Gastroesophageal sphincter (tissue), 4 donors: ENCODE data around the gene DUOX2. TPM values are rescaled to one million over a fixed set of nuclear protein-coding genes. Genes with fewer than 3 reads are reported as not detected.
"Not testable (repeated sequence)": the region's sequence is repeated elsewhere in the genome, so short reads cannot be mapped to it uniquely, and the experiment has no call there.

Experiments
- ATAC-seq: fragments of 150-250 bp; one replicate; pipeline ENCODE4 v1.9.1; 2016; ENCODE audit warnings: mild to moderate bottlenecking, moderate library complexity
- H3K27ac ChIP-seq, 4 donors: fragments of 200-600 bp; sonication (generic) in 3 of 4; 1 replicate in 3 of 4; 2 replicates in 1 of 4; pipeline ENCODE4 v1.5.1; 2016 to 2019
- H3K27me3 ChIP-seq: fragments of 200-600 bp; sonication (generic); one replicate; pipeline ENCODE4 v1.5.1; 2019
- H3K36me3 ChIP-seq, 2 donors: fragments of 200-600 bp; sonication (generic); one replicate each; pipeline ENCODE4 v1.5.1; 2019; ENCODE audit warnings: control low read depth in 1 of 2
- H3K4me1 ChIP-seq, 3 donors: fragments of 200-600 bp; sonication (generic); 1 replicate in 2 of 3; 2 replicates in 1 of 3; pipeline ENCODE4 v1.5.1; 2016 to 2019; ENCODE audit warnings: control low read depth in 2 of 3
- H3K4me3 ChIP-seq, 2 donors: fragments of 200-600 bp; sonication (generic); one replicate each; pipeline ENCODE4 v1.5.1; 2019; ENCODE audit warnings: mild to moderate bottlenecking in 1 of 2, moderate library complexity in 1 of 2
- H3K9me3 ChIP-seq, 3 donors: fragments of 200-600 bp; sonication (generic); one replicate each; pipeline ENCODE4 v1.5.1; 2017 to 2019; ENCODE audit warnings: control low read depth in 2 of 3
- EP300 ChIP-seq: sonication (generic); formaldehyde crosslinking; IDR thresholded peaks from one replicate; pipeline ENCODE4 v1.6.1; 2017; ENCODE audit warnings: antibody characterized with exemption, mild to moderate bottlenecking
- POLR2A ChIP-seq, 2 donors: fragments of 450-650 bp; IDR thresholded peaks; one replicate each; pipeline ENCODE4 v1.6.1; 2017; ENCODE audit warnings: antibody characterized with exemption in 2 of 2, mild to moderate bottlenecking in 2 of 2, moderate library complexity in 1 of 2
- POLR2AphosphoS5 ChIP-seq: sonication (generic); formaldehyde crosslinking; IDR thresholded peaks from one replicate; pipeline ENCODE4 v1.6.1; 2017; ENCODE audit warnings: antibody characterized with exemption
- WGBS, 2 donors: methylation state at CpG; one replicate each; pipeline ENCODE4 v1.1.5; 2018; ENCODE audit warnings: low coverage in 1 of 2; 5-methylcytosine and 5-hydroxymethylcytosine counted together
- total RNA-seq, 4 donors: library from RNA; depleted of rRNA; stranded (reverse); fragments of >200 nt; gene quantifications; one replicate each; pipeline ENCODE4 v1.1.0, GENCODE V29; 2016
- TF ChIP-seq, protein P1 (sequence below), 4 experiments: fragments of 200-600 bp in 2 of 4; fragments of 450-650 bp in 2 of 4; sonication (generic) in 1 of 4; IDR thresholded peaks; one replicate each; pipeline ENCODE4 v1.5.1; 2017 to 2019; ENCODE audit warnings: antibody characterized with exemption in 4 of 4, mild to moderate bottlenecking in 2 of 4, moderate library complexity in 2 of 4

Gene DUOX2
- total RNA-seq, 4 donors from 2014 or later, result 0.13 to 1.5 (median 0.54) TPM

- peaks cover 82% of the 10 kb centered on the region for H3K27me3 ChIP-seq
- no peaks in the 10 kb centered on the region for H3K36me3 ChIP-seq
- no peak overlapping the region for H3K4me3 ChIP-seq
- TF ChIP-seq POLR2A (IDR thresholded peaks at IDR 0.05) (no peak), EP300 (no peak), POLR2AphosphoS5 (no peak)
- TF ChIP-seq, protein P1, sequence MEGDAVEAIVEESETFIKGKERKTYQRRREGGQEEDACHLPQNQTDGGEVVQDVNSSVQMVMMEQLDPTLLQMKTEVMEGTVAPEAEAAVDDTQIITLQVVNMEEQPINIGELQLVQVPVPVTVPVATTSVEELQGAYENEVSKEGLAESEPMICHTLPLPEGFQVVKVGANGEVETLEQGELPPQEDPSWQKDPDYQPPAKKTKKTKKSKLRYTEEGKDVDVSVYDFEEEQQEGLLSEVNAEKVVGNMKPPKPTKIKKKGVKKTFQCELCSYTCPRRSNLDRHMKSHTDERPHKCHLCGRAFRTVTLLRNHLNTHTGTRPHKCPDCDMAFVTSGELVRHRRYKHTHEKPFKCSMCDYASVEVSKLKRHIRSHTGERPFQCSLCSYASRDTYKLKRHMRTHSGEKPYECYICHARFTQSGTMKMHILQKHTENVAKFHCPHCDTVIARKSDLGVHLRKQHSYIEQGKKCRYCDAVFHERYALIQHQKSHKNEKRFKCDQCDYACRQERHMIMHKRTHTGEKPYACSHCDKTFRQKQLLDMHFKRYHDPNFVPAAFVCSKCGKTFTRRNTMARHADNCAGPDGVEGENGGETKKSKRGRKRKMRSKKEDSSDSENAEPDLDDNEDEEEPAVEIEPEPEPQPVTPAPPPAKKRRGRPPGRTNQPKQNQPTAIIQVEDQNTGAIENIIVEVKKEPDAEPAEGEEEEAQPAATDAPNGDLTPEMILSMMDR (IDR thresholded peaks at IDR 0.05), result no peak
- WGBS, 2 donors, result 30% methylated on average over 6 of the region's 11 CpGs; no CpG with 5 or more reads in 1 of the 2 donors
- no peak overlapping the region for H3K27ac ChIP-seq
- H3K4me1 ChIP-seq, result peaks cover 0 to 29% (median 8%) of the 10 kb centered on the region in 3 donors
- ATAC-seq, result no peak
- no peaks in the 10 kb centered on the region for H3K9me3 ChIP-seq
These were observed 3.6 kb downstream of the DUOX2 start for GRCh38 chr15:45110256-45110820.

DNA sequence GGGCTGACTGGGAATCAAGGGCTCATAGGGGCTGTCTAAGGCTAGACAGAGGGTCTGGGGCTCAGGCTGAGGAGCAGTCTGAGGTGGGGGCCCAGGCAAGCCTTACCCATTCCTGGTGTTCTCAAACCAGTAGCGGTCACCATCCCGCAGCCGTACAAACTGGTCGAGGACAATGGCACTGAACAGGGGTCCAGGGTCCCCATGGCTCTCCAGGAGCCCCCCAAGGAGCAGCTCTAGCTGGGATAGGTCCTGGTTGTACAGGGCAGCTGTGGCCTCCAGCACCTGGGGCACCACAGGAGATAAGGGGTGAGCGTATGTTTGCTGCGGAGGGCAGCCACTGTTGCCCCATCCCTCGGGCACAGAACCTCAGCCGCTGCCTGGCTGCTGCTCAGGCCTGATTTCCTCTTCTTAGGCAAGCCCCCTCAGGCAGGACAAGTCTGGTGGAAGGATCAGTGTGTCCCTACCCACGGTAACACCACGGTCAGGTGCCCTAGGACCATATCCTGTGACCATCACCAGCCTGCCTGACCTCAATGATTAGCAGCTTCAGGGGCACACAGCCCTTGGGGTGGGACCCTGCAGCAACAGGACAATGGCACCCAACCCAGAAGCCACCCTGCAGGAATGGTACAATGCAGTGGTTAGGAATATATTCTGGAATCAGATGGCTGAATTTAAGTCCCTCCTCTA lies 5.9 kb downstream of the DUOX2 start:
- Histone ChIP-seq H3K9me3 (no peaks in the 10 kb centered on the region), H3K27ac (no peak overlapping the region), H3K27me3 (peaks cover 59% of the 10 kb centered on the region), H3K4me1 (peaks cover 0 to 14% (median 5%) of the 10 kb centered on the region in 3 donors), H3K4me3 (no peak overlapping the region), H3K36me3 (no peaks in the 10 kb centered on the region)
- no peak for ATAC-seq
- WGBS, 2 donors, result 100% methylated on average over 1 of the region's 10 CpGs
- no peak for TF ChIP-seq POLR2A (IDR thresholded peaks at IDR 0.05)
- no peak for TF ChIP-seq POLR2AphosphoS5
- TF ChIP-seq, protein P1 (IDR thresholded peaks at IDR 0.05), result no peak
- no peak for TF ChIP-seq EP300

GRCh38 chr15:45106002-45106790 lies 7.8 kb downstream of the DUOX2 start:
- Histone ChIP-seq H3K4me1 (no peaks in the 10 kb centered on the region), H3K27me3 (peaks cover 40% of the 10 kb centered on the region), H3K9me3 (no peaks in the 10 kb centered on the region), H3K36me3 (no peaks in the 10 kb centered on the region), H3K27ac (no peak overlapping the region), H3K4me3 (no peak overlapping the region)
- ATAC-seq, result no peak
- WGBS, 2 donors, result 55% methylated on average over 4 of the region's 15 CpGs; no CpG with 5 or more reads in 1 of the 2 donors
- no peak for TF ChIP-seq EP300
- TF ChIP-seq, protein P1 (IDR thresholded peaks at IDR 0.05), result no peak
- no peak for TF ChIP-seq POLR2AphosphoS5
- TF ChIP-seq POLR2A (IDR thresholded peaks at IDR 0.05), result no peak

DNA sequence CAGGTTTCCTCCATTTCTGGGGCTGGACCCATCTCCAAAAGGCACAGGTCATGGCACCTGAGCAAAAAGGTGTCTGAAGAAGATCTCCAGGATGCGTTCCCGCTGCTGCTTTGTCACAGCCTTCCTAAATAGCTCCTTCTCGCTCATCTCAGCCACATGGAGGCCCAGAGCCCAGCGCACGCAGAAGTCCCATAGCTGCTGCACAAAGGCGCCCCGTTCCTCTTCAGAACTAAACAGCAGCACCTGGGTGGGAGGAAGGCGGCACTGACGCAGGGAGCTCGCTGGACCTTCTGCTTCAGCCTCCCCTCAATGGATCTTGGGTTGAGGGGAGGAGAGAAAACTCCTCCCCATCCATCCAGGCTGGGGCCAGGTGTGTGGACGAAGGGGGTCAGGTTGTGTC lies 8.4 kb downstream of the DUOX2 start:
- no peaks in the 10 kb centered on the region for H3K36me3 ChIP-seq
- TF ChIP-seq POLR2AphosphoS5 (no peak), POLR2A (IDR thresholded peaks at IDR 0.05) (no peak), EP300 (no peak)
- TF ChIP-seq, protein P1 (IDR thresholded peaks at IDR 0.05), result no peak
- WGBS, 2 donors, result 88% methylated on average over 7 of the region's 11 CpGs; no CpG with 5 or more reads in 1 of the 2 donors
- H3K27me3 ChIP-seq, result peaks cover 36% of the 10 kb centered on the region
- H3K4me3 ChIP-seq, result no peak overlapping the region
- H3K4me1 ChIP-seq, result no peaks in the 10 kb centered on the region
- H3K27ac ChIP-seq, result no peak overlapping the region
- ATAC-seq, result no peak
- no peaks in the 10 kb centered on the region for H3K9me3 ChIP-seq

GRCh38 chr15:45104170-45104569 lies 9.8 kb downstream of the DUOX2 start:
- WGBS, 2 donors, result 75 to 92% methylated on average over 1 to 2 of the region's 9 CpGs
- H3K27ac ChIP-seq, H3K36me3 ChIP-seq, H3K4me1 ChIP-seq, ATAC-seq, H3K4me3 ChIP-seq, H3K9me3 ChIP-seq: not testable (repeated sequence)
- H3K27me3 ChIP-seq, result peaks cover 22% of the 10 kb centered on the region
